GM18870 (cell line): ENCODE data around the gene SLC13A5.

ENCODE experiments used
- ATAC-seq: cut with Tn5 transposase; IDR thresholded peaks from one replicate; pipeline ENCODE4 v1.9.1; 2021; ENCODE audit warnings: moderate library complexity; ENCODE audit not compliant: unreplicated experiment

SLC13A5 gene

GRCh38 chr17:6639586-6640535 is 73.3 kb downstream of the SLC13A5 start:
- ATAC-seq: no peak

- ATAC-seq: no peak
Measured at GRCh38 chr17:6639014-6639585, 74.1 kb downstream of the SLC13A5 start.

- ATAC-seq: no peak
Measured at GRCh38 chr17:6638046-6638908, 74.9 kb downstream of the SLC13A5 start.

GRCh38 chr17:6637458-6637840 is 75.7 kb downstream of the SLC13A5 start:
- ATAC-seq: no peak

GRCh38 chr17:6636616-6637457 is 76.3 kb downstream of the SLC13A5 start:
- no peak for ATAC-seq

GRCh38 chr17:6636105-6636504 is 77.1 kb downstream of the SLC13A5 start:
- no peak for ATAC-seq
